ENCODE results near the gene PRPF6.

DNA sequence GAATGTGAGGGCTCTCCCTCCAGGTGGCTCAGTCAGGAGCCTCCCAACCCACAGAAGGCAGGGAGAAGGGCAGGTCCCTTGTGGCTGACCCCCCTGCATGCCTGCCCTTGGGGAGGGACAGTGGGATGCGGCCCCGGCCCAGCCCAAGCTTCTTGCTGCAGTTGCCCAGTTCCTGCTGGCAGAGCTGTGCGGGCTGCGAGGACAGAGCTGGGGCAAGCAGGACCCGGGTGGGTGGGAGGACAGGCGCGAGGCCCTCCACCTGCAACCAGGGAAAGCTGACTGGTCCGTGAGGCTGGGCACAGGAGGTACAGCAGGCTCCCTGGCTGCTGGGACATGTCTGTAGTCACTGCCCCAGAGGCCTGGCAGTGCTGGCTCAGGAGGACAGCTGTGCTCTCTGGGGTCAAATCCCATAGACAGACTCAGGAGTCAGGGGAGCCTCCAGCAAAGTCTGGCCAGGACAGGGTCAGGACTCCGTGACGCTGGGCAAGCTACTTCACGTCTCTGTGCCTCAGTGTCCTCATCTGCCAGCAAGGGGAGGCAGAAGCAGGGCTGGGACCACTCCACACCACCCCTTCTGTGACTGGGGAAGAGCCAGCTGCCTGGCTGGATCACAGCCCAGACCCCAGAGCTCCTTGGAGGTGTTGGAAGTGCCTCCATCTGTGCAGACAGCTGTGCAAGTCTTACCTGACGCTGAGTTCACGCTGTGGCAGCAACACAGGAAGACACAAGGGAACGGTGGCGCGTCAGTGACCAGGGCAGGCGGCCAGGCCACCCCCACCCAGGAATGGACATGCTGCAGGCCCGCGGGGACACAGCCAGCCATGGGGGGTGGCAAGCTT, 37.7 kb upstream of the PRPF6 start:
- TF ChIP-seq, protein P1, sequence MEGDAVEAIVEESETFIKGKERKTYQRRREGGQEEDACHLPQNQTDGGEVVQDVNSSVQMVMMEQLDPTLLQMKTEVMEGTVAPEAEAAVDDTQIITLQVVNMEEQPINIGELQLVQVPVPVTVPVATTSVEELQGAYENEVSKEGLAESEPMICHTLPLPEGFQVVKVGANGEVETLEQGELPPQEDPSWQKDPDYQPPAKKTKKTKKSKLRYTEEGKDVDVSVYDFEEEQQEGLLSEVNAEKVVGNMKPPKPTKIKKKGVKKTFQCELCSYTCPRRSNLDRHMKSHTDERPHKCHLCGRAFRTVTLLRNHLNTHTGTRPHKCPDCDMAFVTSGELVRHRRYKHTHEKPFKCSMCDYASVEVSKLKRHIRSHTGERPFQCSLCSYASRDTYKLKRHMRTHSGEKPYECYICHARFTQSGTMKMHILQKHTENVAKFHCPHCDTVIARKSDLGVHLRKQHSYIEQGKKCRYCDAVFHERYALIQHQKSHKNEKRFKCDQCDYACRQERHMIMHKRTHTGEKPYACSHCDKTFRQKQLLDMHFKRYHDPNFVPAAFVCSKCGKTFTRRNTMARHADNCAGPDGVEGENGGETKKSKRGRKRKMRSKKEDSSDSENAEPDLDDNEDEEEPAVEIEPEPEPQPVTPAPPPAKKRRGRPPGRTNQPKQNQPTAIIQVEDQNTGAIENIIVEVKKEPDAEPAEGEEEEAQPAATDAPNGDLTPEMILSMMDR (IDR thresholded peaks at IDR 0.05 in 8 of 11, conservative IDR thresholded peaks at IDR 0.05 in 3 of 11) = no peak
- TF ChIP-seq POLR2AphosphoS5 (IDR thresholded peaks at IDR 0.05) = peak in 1 of 3 donors; percentile 48
- no peak for TF ChIP-seq POLR2A (IDR thresholded peaks at IDR 0.05)

All from spleen (tissue), 7 donors.